ENCODE results near the gene SLC12A5.

The SLC12A5 gene

DNA sequence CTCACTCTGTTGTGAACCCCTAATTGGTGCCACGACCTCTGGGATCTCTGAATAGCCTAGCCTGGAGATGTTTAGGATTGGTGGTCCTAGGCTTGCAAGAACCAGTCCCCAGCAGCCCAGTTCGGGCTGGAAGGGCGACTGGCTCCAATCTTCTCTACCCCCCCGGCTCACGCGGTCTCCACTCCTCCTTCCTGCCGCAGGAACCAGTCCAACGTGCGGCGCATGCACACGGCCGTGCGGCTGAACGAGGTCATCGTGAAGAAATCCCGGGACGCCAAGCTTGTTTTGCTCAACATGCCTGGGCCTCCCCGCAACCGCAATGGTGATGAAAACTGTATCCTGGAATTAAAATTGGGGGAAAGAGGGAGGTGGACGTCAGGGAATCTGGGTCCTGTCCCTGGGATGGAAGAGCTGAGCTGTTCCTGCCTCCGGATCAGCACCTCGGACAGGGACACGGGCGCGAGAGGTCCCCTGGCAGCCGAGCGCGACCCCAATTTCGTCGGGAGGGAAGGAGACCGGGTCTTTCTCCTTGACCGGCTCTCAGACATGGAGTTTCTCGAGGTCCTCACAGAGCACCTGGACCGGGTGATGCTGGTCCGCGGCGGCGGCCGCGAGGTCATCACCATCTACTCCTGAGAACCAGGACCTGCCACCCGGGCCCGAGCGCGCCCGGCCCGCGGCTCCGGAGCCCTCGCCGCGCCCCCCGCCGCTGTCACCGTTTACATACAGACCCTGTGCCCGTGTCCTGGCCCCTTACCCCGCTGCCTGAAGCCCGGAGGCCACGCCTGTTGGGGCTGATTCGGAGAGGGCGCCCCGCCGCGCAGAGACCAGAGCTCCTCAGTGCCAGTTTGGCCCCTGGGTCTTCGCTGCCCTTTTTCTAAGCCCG is 28.2 kb downstream of the SLC12A5 start:
- DNase-seq: no peak

DNA sequence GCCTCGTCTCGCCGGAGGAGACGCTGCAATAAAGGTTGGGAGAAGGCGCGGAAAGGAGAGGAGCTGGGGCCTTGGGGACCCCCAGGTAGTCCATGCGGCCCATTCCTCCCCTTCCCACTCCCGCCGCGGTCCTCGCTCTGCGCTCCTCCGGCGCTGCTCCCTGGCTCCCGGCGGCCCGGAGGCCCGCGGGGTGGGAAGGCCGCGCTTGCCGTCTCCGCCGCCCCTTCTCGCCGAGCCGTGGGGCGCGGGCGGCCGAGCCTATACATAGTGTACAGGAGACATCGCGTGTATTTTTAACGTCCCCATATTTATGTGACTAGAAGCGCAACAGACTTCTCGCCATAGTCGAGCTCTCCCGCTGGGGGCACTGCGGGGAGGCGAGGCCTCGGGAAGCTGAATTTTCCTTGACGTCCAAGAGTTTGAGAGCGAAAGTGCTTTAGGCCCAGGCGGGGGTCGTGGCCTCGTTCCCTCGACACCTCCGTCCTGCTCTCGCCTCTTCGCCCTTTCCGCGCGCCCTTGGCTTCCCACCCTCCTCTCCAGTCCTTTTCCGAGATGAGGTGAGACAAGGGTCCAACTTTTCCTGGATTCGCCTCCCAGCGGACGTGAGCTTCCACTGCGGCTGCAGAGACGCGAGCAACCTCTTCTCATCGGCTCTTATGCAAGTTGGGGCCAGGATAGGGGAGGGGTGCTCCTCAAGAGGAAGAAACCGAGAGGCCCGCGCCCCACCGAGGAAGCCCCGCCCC is 29.0 kb downstream of the SLC12A5 start:
- DNase-seq: no peak

DNA sequence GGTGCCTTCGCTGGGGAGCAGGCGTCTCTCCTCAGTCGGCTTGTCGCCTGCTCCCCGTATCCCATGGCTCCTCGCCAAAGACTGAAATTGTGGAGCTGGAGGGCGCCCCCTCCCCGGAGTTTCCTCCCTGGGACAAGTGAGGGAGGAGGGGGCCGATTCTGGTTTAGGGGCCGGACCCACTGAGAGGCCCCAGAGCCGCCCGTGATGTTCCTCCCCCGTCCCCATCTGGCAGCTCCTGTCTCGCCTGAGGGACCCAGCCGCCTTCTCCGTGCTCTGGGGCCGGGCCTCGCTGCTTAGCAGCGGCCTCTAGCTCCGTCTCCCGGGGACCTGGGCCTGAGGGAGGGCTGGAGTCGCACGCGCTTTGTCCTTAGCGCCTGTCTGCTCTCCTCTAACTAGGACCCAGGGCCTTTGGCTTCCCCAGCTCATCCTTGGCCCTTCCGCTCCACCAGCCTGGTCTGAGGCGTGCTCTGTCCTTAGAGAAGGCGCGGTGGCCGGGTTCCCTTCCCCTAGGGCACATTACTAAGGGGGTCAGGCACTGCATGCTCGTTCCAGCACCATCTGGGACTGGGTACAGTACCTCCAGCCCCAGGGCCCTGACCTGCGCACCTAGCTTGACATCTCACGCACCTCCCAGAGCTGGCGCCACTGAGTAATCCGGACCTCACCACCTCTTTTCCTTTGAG is 29.7 kb downstream of the SLC12A5 start:
- no peak for DNase-seq

DNA sequence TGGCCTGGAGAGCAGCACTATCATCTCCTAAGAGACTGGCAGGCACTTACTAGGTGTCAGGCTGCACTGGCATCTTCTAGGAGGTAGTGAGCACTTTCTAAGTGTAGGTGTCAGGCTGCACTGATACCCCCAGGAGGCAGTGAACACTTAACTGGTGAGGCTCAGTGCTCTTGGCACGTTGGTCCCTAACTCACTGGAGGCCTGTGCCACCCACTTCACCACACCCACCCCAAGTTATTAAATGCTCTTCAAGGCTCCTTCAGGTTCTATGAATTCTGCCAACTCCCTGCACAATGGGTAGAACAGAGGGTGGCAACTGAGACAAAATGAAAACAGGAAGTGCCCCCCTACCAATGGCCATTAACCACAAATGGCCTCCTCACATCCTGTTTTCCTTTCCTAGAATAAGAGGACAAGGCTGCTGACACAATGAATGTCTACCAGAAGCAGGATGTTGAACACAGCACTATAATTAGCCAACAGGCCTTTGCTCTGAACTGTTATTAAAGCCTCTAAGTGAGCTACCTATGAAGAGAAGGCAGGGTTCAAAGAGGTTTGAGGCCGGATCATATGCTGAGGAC is 31.4 kb downstream of the SLC12A5 start:
- no peak for DNase-seq

DNA sequence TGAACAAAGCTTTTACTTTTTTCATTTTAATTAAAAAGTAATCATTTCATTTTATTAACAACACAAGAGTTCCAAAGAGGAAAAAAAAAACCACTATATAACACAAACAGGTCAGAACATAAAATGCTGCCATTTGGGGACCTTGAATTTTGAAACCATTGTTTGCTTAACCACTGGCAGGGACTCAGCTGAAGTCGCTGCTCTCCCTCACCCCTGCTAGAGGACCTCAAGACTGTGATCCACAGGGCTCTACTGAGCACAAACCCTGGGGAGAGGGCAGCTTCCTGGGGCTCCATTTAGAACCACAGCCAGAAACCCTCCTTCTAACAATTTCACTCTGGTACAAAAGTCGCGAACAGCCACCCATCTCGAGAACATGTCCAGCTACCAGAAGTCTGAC is 32.0 kb downstream of the SLC12A5 start:
- DNase-seq: no peak

DNA sequence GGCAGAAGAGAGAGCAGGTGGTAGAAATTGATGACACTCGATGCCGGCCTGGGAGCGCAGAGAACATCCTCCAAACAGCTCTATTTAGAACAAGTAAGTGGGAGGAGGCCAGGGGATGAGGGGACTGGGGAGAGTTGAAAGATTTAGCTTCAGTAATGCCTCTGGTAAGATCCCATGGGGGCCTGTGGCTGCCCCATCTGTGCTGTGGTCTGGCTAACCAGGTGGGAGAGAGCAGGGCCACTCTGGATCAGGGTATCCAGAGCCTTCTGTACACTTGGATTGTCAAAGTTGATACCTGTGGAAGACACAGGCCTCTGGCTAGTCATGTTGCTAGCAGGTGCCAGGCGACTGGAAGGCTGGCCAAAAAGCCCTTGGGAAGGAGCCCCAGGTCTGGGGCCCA is 33.1 kb downstream of the SLC12A5 start:
- peak; percentile 23 for DNase-seq

DNA sequence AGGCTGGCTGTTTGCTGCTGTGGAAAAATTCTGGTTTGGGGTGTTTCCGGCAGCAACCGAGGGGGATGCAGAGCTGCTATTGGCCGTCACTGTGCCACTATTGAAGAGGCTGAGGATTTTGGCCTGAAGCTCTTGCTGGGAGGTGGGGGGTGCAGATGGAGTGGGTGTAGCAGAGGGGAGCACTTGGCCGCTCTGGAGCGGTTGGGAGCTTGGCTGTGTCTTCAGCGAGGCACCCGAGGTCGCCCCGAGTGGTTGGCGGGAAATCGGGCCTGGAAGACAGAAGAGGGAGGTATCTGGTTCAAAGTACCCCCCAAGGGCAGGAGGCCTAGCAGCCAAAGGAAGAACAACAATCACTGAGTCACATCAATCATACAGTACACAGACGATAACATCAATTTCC is 33.6 kb downstream of the SLC12A5 start:
- no peak for DNase-seq

DNA sequence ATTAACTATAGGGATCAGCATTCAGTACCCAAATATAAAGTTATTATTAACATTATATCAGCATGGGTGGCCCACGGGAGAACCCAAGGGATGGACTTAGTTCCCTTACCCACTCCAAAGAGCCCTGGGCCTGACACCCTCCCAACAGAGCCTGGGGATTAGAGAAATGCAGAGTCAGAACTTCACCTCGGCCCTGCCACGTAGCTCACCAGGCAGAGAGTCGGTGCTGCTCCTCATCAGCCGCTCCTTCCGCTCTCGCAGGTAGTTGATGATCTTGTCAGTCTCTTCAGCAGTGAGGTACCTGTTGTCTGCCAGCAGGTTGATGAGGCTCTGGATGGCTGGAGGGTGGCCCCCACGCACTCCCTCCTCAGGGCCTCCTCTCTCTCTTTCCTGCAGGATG is 34.1 kb downstream of the SLC12A5 start:
- DNase-seq: no peak

DNA sequence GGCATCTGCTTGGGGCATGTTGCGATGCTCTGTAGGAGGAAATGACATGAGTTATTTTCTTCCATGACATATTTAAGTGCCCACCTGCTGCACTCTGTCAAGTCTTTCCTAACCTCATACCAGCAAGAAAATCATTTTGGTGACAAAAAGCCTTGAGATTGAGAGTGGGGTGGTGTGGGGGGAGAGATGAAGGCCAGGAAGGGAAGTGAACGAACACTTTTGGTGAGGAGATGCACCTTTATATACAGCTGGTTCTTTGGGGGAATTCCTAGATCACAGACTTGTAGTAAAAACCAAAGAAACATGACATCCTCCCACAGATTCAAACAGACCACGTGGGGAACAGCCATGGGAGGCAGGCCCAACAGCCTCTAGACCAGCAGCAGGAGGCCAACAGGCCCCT is 34.6 kb downstream of the SLC12A5 start:
- DNase-seq: no peak

DNA sequence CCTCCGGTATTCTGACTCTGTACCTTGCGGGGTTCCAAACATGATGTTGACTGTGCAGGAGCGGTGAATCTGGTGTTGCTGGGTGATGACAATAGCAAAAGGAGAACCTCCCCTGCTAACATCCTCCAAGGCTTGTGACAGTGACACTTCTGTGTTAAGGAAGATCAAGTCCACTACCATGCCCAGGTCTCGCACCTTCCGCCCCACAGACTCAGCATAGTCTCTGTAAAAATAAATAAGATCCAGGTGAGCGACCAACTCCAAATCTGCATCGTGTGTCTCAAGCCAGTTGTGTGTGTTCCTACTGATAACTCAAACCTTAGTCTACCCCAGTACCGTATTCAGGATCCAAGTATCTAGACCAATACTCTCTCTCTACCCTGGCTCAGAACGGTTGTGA is 36.0 kb downstream of the SLC12A5 start:
- no peak for DNase-seq

DNA sequence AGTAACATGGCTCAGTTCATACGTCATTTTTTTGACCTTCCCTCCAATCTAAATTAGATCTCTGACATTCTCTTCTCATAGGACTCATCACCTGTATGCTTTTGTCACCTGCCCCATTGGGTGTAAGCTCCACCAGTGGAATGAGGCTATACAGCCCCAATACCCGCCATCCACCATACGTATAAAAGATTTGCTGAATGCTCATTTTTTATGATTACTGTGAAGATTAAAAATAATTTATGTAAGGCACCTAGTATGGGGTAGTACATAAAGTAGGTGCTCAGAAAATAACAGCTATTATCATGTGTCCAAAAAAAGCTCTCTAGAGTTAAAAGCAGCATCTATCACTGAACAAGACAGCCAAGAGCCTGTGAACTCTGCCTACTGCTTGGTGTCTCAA is 36.7 kb downstream of the SLC12A5 start:
- DNase-seq: no peak

DNA sequence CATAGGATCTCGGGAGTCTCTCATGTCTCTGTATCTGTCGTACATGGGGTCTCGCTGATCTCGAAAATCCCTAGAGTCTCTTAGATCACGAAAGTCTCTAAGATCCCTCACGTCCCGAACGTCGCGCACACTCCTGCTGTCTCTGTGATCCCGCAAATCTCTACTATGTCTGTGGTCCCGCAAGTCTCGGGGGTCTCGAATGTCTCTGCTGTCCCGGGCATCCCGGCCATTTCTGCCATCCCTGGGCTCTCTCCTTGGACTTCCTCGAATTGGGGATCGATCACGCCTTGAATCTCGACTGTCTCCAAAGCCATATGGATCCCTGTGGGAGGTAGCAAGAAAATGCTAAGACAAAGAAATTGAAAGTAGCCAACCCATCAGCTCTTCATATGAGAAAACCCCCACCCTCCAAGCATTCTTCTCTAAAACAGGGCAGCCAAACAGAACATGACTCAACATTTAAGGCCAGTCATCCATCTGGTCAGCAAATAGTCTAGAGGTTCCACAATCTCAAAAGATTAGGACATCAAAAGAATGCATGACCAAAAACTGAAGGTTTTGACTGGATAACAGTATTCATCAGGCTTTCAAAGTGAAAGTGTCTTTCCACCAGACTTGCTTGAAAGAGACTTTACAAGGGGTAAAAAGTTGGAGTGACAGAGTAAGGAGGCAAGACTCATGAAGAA is 41.3 kb downstream of the SLC12A5 start:
- DNase-seq: no peak

DNA sequence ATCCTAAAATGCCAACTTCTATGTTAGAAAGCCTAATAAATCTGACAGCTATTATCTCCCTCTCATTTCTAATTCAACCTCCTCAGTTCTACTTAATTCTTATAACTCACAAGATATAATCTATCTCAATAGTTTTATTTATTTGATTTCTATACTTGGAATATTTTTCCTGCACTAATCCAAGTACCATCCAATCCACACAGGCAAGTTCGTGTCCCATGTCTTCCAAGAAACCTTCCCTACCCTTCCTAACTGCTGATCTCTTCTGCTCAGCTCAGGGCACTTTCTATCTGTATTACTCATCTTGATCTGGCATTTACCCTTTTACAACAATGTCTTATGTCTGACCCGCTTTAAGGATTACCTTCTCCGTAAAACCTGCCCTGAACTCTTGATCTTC is 42.6 kb downstream of the SLC12A5 start:
- no peak for DNase-seq

DNA sequence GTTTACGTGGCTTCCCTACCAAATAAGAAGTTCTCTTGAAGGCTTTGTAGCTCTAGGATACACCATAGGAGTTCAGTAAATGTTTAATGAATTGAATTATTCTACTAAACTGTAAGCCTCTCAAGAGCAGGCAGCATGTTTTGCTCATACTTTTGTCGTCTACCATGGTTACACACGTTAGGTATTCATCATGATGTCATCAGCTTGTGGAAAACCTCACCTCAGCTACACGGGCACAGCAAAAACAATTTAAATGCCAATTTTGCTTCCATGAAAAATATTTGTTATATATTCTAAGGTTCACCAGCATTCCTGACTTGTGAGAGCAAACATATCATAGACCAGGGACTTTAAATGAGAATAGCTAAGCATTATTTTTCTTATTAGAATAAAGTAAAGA is 44.0 kb downstream of the SLC12A5 start:
- DNase-seq: no peak

DNA sequence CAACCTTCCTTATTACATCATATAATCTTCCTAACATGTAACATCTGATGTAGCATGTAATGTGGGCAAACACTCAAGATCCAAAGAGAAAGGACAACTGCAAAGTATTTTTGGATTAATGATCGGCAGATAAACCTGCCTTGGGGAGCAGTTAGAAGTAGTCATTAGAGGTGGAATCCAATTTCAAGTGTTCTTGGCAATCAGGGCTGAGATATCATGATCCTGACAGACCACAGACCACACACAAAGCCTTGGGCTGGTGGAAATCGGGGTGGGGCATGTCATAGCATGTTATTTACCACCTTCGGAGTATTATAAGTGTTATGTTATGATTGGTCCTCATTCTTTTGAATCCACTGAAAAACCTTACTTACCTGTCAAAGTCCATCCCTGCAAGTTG is 44.4 kb downstream of the SLC12A5 start:
- DNase-seq: no peak

DNA sequence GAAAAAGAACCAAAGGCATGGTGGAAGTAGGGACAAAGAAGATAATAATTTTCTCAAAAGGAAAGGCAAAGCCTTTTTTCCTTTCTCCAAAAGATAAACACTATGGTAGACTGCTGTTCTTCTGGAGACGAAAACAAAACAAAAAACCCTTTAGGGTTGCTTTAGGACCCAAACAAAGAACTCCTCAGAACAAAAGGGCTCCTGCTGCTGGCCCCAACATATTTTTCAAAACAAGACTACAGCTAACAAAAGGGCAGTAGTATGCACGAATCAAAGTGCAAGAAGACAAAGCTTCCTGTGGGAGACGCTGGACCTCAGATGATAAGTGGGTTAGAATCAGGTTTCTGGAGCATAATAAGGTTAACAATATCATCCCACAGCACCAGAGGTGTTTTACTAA is 45.0 kb downstream of the SLC12A5 start:
- DNase-seq: no peak

DNA sequence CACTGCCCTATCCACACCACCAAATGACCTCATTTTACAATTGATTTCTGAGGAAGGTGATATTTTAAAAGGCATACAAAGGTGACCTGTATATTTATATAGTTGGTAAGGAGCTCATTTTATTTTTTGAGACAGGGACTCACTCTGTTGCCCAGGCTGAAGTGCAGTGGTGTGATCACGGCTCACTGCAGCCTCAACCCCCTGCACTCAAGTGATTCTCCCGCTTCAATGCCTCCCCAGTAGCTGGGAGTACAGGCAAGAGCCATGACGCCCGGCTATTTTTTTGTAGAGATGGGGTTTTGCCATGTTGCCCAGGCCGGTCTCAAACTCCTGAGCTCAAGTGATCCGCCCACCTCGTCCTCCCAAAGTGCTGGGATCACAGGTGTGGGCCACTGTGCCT is 47.8 kb downstream of the SLC12A5 start:
- no peak for DNase-seq

DNA sequence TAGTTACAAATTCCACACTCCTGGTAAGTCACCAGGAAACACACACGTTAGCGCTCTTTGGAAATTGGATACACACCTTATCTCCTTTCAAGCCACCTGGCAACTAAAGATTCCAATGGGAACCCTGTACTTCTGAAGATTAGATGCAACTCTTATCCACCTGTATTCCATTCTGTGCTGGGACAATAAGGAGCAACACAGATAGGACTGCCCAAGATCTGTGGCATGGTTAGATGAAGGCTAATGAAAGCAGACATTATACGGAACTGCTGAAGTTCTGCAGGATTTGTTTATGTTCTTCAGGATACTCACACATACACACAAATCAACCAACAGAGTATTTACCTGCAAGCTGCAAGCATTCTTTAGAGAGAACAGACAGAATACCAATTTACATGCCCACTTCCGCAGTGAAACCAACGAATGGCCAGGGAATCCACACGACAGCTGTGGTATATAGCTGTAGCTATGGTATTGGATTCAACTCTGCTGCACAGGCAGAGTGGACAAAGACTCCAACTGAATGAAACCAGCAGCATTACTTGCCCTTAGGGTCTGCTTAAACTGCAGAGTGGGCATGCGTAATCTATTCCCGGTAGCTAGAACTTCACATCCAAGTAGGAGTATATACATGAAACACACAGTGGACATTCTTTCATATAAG is 48.8 kb downstream of the SLC12A5 start:
- no peak for DNase-seq

DNA sequence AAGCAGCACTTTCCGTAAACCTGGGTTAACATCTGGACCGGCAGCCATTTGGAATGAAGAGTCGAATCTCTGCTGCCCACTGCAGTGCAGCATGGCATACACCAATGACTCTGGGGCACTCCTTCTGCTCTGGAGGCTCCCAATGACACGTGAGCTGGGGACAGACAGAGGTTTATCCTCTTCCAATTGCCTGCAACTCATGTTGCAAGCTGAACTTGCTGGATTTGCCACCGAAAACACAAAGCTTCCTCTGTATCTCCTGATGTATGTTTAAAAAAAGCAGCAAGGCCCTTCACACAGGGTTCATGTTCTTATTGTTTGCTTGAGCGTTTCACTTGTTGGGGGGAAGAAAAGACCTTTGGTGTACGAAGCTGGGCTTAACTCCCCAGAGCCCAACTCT is 49.9 kb downstream of the SLC12A5 start:
- no peak for DNase-seq

DNA sequence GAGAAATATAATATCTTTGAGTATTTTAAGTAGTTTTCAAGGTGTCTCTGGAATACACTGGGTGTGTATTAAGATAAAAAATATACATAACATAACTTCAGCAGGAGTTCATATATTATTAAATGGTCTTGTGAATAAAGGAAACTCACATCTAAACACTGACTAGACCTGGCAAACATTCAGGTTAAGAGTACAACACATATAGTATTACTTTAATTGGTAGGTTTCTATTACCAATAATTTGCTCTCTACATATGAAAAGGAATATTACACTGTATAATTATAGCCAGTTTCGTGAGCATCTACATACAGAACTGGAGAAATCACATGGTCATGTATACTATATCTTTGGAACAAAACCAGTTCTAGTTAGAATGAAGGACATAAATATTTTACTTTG is 52.1 kb downstream of the SLC12A5 start:
- no peak for DNase-seq

DNA sequence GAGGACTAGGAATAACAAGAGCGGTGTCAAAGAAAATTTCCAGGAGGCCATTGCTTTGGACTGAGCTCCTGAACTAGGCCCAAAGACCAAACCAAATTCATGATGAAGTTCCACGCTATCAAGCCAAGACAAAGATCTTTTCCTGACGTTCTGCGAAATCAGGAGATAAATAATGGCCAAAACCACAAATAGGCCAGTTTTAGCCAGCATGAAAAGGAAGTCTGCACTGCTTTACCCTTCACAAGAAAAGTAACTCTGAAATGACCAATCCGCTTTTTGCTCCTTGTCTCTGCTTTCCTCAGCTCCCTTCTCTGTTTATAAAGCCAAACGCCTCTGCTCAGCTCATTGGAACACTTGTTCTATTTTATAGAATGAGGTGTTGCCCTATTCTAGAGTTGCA is 54.1 kb downstream of the SLC12A5 start:
- no peak for DNase-seq

DNA sequence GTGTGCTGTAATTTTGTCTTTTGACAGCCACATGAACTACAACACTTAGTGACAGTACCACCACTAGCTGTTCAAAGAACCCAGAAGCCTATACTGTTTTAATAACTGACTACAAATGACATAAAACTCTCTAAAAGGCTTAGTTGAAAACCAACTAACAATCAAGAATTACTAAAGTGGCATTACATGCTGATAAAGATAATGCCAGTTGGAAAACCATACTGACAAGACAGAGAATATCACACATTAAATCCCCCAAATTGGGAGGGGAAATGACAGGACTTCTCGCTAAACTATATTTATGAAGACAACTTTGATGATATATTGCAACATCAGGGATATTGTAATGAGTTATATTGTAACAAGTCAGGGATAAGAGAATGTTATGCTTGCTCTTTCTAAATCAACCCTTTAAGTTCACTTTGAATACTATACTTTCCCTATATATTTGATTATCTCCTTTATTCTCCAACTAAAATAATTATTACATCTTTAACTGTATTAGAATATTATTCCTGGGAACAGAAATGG is 54.6 kb downstream of the SLC12A5 start:
- DNase-seq: no peak
